ENCODE results near the gene CARMIL1.
A peak's percentile ranks its signal among the peaks of the same experiment; 100 is the strongest.

The CARMIL1 gene

DNA sequence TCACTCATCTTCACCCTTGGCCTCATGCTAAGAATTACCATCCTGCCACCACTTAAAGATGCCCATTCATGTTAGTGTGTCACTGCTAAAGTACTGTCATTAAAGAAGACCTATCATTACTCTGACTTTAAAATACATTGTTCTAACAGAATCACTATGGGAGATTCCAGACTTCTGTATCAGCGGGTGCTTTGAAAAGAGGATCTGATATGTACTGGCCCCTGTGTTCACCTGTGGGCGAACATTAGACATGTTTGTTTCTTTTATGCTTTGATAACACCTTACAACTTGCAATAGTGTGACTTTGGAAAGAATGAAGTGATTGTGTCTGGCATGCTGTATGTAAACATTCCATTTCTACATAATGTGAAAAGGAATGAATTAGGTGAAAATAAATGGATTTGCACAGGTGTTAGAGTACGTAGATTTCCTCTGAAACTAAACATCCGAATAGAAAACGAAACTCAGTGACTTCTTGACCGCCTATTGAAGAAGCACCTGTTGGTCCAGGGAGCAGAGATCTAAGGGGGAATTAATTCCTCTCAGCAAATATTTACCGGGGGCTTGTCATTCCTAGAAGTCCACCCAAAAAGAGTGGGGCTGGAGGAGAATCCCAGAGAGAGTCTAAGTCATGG lies 132.3 kb downstream of the CARMIL1 start:
- TF ChIP-seq, protein P1, sequence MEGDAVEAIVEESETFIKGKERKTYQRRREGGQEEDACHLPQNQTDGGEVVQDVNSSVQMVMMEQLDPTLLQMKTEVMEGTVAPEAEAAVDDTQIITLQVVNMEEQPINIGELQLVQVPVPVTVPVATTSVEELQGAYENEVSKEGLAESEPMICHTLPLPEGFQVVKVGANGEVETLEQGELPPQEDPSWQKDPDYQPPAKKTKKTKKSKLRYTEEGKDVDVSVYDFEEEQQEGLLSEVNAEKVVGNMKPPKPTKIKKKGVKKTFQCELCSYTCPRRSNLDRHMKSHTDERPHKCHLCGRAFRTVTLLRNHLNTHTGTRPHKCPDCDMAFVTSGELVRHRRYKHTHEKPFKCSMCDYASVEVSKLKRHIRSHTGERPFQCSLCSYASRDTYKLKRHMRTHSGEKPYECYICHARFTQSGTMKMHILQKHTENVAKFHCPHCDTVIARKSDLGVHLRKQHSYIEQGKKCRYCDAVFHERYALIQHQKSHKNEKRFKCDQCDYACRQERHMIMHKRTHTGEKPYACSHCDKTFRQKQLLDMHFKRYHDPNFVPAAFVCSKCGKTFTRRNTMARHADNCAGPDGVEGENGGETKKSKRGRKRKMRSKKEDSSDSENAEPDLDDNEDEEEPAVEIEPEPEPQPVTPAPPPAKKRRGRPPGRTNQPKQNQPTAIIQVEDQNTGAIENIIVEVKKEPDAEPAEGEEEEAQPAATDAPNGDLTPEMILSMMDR (conservative IDR thresholded peaks at IDR 0.05) = no peak

DNA sequence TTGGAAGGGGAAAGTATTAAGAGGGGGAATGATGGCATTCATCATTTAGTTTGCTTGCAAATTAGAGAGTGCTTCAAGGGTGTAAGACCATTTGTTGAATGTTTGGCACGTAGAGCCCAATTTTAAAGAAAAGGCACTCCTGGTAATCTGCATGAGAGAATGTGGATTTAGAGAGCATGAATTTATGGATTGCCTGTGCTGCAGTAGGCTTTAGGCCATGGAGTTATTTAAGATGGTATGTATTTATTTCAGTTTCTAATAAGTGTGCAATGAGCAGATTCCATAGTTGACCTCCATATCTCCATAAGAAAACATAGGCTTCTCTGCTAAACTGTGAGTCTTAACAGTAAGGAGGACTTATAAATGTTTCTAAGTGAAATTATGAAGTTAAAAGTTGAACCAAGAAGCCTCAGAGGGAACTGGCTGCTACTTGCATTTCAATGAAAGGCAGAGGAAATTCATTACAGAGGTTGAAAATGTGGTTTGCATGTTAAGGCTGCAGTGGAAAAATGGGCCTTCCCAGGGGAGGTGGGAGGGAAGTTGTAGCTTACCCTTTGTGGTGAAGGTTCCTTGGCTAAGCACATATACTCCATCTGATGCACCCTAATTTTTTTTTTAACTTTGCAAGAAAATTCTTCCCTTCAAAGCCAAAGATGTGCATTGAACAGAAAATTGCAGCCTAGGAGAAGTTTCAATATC lies 134.2 kb downstream of the CARMIL1 start:
- H3K27ac ChIP-seq = peak overlapping the region; percentile 68; the same call in 1 of the 2 replicates
- TF ChIP-seq, protein P1 (conservative IDR thresholded peaks at IDR 0.05) = no peak

More for the DNA sequence above, 132.3 kb downstream of the CARMIL1 start:
- H3K27ac ChIP-seq = no peak overlapping the region

DNA sequence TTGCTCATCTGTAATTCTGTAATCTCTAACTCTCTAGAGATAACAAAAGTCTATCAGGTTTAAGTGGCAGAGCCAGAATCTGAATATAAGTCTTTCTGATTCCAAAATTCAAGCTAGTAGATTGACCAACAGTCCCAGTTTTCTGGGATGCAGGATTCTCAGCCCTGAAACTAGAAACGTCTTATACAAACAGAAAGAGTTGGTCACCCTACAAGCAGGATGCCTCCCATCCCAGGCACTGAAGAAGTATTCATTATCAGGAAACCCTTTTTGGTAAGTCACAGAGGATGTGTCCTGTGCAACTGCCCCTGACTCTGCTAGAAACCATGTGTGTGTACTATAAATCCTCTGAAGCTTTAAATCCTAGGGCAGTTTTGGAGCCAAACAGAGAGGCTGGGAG lies 135.0 kb downstream of the CARMIL1 start:
- TF ChIP-seq, protein P1 (conservative IDR thresholded peaks at IDR 0.05) = no peak
- peak overlapping the region; percentile 68 for H3K27ac ChIP-seq

DNA sequence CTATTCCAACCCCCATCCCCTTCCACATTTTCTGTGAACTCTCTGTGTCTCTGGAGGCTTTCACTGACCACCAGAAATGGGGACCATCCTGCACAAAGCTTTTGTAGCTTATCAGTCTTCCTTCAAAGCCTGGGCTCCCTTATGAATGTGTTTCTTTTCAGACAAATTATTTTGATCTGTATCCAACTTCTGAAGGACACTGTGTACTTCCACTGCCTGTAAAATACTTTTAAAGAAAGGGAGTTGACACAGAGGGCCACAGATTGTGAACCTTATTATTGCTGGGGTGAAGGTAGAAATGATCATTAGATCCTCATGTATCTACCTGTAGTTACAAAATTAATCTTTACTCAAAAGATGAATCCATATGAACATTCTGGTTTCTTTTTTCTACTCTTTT lies 135.6 kb downstream of the CARMIL1 start:
- TF ChIP-seq, protein P1 (conservative IDR thresholded peaks at IDR 0.05) = no peak
- peak overlapping the region; percentile 68 for H3K27ac ChIP-seq

DNA sequence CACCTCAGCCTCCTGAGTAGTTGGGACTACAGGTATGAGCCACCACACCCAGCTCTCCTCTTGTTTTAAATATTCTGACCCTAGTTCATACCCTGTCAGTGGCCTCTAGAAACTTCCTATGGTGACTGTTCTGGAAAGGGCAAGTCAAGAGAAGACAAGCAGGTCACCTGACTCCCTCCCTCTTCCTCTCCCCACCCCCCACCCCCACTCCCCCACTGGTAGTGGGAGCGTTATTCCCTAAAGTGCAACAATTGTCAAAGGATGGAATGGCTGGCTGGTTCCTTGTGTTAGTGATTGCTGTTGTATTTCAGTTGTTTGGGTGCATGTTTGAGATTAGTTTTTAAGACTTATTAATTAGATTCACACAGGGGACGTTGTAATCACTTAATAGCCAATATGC lies 136.1 kb downstream of the CARMIL1 start:
- TF ChIP-seq, protein P1 (conservative IDR thresholded peaks at IDR 0.05) = no peak
- peak overlapping the region; percentile 68 for H3K27ac ChIP-seq

DNA sequence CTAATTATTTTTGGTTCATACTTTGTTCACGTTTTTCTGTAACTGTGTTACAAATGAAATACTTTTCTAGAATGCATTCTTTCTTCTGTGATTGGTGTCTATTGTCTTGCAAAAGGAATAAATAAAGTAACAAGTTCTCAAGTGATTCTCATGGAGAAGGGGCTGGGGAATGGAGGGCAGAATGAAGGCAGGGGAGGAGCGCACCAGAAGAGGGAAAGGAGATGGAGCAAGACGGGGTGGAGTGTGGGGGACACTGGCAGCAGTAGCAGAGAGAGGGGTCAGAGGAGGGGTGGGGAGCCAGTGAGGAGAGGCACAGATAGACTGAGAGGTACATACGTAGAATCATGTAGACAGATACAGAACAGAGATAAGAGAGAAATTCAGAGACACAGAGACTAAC lies 136.5 kb downstream of the CARMIL1 start:
- no peak overlapping the region for H3K27ac ChIP-seq
- TF ChIP-seq, protein P1 (conservative IDR thresholded peaks at IDR 0.05) = no peak

DNA sequence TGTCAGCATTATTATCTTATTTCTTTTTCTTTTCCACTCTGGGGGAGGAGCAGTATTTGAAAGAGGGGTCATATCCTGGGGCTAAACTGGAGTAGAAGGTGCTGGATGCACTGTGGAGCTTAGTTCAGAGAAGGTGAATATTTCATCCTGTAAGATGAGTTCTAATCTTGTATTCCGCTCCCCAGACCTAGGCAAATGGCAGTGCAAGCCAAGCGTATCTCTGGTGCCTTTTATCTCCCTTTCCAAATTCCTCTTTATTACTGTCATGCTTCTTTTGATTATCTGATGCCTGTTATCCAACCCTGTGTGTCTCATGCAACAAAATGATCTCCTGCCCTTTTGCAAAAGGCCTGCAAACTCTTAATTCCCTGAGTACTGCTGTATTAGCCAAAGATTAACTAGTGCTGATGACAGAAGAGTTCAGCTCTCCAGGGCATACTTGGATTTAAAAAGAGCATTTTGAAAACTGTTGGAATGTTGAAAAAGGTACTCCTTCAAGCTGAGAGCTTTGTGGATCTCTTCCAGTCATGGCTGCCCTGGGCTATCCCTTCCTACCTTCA lies 138.0 kb downstream of the CARMIL1 start:
- no peak overlapping the region for H3K27ac ChIP-seq
- TF ChIP-seq, protein P1 (conservative IDR thresholded peaks at IDR 0.05) = no peak

Measured in VCaP (cell line).